HG02981 (cell line): ENCODE data around the gene TPCN2.

Source experiments
- ATAC-seq: cut with Tn5 transposase; IDR thresholded peaks from one replicate; pipeline ENCODE4 v1.9.1; 2021; ENCODE audit warnings: mild to moderate bottlenecking, moderate library complexity; ENCODE audit not compliant: unreplicated experiment

Gene TPCN2

DNA sequence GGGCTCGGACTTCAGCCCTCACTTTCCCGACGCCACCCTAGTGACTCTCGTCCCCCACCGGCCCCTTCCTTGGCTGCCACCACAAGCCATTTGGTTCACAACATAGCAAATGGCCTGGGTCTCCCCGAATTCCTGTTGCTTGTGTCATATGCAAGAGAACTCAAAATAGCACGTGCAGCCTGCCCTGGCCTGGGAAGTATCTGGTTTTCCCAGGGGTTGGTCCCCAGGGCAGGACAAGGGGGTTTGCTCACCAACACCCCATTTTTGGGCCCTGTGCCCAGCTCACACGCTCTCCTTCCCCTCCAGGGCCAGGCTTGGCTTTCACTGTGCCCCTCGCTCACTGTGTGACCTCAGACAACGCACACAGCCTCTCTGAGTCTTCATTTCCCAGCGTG, 12.8 kb upstream of the TPCN2 start:
- no peak for ATAC-seq

DNA sequence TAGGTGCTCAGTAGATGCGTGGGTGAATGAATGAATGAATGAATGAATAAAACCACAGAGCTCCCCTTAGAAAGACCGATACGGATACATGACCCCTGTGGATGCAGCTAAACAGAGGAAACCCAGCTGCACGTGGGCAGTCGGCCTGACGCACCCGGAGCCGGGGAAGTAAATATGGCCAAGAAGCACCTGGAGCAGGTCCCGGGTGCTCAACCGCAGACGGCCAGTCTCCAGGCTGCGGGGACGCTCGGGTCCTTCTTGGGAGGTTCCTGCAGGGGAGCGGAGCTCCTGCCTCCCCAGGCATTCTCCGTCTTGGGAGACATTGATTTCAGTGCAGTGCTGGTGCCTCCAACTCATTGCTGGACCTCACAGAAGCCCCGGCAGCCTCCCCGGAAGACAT, 11.7 kb upstream of the TPCN2 start:
- no peak for ATAC-seq

DNA sequence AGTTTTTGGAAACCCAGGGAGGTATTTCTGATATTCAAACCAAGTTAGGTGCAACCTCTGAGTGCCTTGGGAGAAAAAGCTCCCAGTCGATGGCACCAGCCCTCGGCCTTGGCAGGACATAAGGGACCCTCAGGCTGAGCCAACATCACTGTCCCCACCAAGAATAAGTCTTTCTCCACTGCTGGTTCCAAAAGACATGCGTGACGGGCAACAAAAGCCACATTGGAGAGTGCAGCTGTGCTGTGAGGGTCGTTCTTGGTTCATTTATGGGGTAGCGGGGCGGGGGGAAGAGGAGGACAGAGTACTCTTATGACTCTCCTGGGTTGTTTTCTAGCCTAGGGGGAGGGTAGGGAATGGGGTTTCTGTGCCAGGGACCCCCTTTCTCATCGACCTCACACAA, 11.2 kb upstream of the TPCN2 start:
- ATAC-seq = no peak

DNA sequence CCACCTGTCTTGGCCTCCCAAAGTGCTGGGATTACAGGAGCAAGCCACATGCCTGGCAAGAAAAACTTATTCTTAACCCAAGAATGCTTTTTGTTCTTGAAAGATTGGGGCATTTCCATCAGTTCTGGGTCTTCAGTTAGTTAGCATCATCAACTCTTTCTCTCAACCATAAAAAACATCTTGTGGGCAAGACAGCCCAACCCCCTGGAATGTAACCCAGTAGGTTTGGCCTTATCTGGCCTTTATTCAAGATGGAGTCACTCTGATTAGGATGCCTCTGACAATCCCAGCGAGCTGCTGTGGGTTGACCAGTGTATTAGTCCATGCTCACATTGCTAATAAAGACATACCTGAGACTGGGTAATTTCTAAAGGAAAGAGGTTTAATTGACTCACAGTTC, 9.2 kb upstream of the TPCN2 start:
- ATAC-seq = no peak

DNA sequence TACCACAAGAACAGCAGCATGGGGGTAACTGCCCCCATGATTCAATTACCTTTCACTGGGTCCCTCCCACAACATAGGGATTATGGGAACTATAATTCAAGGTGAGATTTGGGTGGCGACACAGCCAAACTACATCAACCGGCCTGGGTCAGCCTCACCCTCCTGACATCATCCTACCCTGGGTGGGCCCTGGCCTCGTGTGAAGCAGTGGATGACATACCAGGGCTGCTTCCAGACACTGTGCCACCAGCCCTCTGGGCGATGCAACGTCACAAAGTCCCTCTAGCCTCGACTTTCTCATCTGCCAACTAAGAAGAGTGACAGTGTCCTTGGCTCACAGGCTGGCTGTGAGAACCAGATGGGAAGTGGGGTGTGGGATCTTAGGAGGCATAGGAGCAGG, 8.7 kb upstream of the TPCN2 start:
- no peak for ATAC-seq

DNA sequence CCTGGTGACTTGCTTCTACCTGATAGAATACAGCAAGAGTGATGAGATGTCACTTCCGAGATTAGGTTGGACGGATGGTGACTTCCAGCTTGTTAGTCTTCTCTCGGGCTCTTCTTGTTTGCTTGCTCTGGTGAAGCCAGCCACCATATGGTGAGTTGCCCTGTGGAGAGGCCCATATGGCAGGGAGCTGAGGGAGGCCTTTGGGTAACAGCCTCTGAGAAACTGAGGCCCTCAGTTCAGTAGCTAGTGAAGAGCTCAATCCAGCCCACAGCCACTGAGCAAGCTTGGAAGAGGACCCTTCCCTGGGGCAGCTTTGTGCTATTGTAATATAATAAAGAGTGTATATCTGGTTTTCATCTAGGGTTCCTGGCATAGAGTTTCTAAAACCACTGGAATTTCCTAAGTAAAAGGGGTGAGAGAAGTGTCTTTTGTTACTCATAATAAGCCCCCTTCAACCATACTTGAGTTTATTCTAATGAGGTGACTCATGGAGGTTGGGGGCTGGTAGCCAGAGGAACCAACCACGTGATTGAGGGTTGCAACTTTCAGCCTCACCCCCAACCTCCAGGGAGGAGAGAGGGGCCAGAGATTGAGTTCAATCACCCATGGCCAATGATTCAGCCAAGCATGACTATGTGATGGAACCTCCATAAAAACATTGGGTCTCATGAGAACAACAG, 8.0 kb upstream of the TPCN2 start:
- no peak for ATAC-seq

DNA sequence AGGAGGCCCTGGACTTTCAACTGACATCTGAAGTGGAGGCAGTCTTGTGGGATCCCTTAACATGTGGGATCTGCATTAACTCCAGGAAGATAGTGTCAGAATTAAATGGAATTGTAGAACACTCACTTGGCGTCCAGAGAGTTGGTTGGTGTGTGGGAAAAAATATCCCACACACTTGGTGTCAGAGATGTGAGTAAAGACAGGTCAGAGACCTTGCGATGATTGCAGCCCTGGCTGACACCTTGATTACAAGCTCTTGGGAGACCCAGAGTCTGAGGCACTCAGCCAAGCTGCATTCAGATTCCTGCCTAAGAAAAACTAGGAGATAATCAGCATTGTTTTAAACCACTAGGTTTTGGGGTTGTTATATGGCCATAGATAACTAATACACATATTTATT, 7.2 kb upstream of the TPCN2 start:
- ATAC-seq = no peak

DNA sequence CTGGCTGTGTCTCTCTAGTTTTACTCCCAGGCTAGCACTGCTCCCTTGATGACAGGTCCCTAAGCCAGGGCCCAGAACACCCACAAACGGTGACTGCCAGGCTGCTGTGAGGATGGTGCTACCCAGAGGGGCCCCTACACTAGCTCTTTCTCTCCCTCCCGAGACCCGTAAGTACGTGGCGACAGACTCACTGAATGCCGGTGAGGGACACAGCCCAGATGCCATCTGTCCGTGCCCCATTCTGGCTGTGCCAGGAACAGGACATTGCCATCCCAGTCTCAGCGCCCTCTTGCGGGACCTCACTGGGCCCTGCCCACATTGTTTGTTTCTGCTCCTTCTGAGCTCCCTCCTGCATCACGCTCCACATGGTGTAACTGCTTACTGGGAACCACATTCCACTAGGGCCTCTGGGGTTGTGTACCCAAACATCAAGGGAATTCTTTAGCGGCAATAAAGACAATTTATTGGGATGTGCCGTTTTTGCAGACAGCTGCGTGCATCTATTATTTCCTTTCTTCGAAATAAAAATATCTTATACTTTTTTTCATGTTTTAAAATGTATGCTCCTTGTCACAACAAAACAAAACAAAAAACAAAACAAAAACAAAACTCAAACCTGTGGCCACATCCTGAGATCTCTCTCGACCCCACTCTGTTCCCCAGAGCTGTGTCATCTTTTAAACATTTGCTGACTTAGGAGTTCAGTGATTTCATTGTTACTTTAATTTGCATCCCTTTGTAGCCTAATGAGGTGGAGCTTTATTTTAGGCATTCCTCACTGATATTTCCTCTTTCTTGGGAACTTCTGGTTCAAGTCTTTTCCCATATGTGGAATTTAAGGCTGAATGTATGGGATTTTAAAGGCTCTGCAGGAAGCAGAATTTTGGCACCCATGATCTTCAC, 4.4 kb upstream of the TPCN2 start:
- no peak for ATAC-seq

DNA sequence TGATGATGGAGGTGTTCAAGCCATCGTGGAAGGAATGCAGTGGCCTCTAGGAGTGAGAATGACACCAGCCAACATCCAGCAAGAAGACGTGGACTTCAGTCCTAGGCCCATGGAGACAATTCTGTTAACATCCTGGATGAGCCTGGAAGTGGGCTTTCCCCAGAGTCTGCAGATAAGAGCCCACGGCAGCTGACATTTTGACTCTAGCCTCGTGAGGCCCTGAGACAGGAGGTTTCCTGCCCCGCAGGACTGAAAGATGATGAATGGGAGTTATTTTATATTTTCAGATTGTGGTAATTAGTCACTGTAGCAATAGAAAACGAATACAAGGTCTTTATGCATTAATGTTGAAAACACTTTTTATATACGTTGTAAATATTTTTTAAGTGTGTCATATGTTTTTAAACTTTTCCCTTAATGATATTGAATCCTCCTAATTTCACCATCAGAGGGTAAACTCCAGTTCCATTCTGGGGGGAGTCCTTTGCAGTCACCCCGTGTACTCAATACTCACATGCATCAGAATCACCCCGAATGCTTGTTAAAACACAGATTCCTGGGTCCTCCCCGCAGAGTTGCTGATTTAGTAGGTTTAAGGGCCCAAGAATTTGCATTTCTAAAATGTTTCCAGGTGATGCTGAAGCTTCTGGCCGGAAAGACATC, 570 bp upstream of the TPCN2 start:
- no peak for ATAC-seq

DNA sequence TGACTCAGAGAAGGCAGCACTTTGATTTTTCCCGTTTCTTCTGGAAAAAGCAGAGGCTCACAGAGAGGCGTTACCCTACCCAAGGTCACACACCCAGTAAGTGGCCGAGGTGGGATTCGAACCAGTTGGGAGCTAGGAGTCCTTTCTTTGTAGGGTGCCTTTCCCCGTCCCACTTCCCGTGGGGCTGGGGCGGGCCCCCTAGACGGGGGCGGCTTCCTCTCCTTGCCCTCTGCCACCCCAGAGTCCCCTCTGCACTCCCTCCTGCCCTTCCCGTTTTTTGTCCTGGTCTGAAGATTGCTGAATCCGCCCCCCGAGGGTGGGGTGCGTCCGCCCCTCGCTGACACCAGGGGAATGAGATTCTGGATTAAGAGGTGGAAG, 747 bp downstream of the TPCN2 start:
- no peak for ATAC-seq

DNA sequence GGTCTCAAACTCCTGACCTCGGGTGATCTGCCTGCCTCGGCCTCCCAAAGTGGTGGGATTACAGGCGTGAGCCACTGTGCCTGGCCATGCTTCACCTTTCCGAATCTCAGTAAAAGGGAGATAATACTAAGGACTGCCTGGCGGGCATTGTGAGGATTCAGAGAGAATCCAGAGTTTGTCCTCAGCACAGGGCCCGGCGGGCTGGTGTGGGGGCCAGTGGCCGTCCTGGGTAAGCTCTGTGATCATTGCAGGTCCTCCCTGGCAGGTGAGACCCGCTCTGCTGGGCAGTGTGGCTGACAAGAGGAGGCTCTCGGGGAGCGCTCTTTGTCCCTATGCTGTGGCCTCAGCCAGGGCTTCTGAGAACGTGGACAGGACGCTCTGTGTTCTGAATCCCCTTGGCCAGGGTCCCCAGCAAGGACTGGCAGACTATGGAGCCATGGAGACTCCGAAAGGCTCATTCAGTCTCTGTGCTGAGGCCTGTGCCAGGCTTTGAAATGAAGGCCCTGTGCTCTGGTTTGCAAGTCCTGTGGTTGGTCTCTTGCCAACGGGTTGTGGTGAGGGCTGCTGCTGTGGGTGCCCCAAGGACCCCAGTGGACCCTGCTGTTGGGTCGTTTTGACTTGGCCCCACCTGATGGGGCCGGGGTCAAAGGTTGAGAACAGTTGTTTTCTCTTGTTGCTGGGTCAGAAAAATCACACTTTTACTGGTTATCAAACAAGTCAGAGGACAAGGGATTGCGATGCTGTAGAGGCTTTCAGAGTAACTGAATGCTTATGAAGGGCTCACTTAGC, 2.1 kb downstream of the TPCN2 start:
- ATAC-seq = no peak

DNA sequence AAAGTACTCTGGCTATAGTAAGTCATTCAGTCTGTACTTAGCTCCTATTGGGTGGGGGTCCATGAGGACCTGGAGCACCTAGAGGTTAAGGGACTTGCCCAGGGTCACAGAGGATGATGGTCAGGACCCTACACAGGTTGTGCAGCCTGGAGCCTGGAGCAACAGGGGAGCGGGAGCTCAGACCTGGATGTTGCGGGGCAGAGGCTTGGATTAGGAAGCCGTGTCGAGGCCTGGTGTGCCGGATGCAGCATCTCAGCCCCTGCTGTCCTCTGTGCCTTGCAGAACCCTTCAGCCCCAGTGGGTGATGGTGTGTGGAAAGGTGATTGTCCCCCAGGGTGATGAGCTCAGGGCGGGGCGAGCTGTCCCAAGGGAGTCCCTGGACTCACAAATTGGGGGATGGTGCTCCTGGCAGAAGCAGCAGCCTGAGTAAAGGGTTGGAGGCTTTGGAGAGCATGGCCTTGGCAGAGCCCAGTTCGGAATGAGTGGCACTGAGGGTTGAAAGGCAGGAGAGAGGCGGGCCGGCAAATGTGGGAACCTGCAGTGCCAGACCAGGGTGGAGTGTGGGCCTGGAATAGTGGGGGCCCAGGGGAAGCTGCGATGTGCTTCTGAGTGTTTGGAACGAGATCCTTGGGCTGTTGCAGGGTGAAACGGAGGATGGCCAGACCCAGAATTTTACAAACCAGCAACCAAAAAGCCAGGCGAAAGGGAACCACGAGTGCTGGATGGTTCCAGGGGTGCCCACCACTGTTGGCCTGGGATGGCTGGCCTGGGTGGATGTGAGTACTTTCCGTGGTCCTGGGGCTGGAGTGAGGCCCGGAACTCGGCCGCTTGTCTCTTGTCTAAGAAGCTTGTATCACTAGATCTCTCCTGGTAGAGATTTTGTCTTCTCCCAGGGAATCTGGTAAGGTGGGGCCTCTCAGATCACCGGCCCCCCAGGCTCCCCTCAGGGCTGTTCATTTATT, 2.9 kb downstream of the TPCN2 start:
- no peak for ATAC-seq

DNA sequence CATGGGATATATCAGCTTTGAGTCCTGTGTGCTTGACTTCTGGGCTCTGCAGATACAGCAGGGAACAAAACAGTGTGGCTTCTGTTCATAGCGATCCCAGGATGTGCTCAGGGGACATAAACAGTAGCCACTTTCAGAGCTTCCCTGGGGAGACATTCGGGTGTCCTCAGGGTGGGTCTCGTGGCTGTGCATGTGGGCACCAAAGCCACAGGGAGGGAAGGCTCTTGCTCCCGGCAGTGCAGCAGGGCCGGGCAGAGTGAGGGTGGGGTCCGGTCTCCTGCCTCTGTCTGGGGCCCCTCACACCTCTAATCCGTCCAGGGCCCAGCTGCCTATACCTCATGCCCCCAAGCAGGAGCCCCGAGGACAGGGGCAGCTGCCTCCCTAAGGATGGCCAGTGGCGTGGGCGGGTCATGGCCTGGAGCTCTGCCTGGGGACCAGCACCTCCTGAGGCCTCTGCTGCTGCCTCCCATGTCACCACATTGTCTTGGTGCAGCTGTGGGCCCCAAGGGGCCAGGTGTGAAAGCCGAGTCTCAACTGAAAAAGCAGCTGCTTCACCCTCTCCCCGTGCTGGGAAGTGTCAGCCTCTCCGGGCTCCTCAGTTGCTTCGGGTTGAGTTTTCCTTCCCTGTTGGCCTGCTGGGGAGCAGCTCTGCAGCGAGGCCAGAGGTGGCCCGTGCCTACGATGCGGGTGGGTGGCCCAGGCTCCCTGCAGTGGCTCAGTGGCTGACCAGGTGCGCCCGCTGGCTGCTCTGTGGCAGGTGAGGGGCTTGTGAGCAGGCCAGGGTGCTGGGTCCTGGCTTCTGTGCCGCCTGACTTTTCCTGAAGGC, 3.8 kb downstream of the TPCN2 start:
- ATAC-seq = no peak

DNA sequence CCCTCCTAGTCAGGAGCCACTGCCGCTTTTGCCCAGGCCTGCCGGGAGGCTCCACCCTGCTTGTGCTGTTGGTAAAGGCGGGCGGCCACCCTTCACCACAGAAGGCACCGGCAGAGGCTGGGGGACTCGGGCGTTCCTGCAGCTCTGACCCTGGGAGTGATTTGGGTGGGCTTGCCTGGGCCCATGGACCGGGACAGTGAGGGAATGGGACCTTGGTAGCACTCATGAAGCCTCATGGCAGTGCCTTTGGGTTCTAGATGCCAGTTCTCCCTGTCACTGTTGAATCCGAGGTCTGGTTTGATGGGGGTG, 4.4 kb downstream of the TPCN2 start:
- ATAC-seq = no peak

DNA sequence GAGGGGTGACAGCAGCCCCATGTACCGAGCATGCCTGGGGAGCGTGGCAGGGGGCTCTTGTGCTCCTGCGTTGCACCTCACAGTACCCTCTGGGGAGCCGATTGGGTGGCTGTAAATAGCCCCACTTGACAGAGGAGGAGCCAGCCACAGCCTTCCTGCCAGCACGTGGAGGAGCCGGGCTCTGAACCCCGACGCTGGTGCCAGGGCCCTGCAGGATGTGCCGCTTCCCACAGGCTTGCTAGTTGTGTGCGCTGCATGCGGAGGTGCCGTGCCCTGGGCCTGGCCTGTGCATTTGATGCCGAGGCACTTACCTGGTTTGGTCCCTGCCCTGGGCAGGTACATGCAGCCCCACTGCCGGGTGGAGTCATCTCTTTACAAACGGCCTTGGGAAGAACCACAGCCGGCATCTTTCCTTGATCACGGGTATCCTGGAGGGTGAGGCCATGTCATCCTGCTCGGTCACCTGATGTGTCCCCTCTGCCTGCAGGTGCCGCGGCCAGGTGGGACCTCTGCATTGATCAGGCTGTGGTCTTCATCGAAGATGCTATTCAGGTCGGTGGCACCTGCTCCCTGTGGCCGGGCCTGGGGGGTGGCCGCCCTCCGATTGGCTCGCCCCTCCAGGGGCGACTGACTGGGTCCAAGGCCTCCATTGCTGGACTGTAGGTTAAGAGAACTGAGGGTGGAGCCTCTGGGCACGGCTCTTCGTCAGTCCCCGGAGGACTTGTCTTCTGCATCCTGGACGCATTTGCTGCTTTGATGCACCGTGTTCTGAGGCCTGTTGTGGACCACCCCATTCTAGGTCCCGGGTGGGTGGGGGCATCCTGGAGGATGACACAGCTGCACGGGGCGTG, 5.0 kb downstream of the TPCN2 start:
- ATAC-seq = no peak

DNA sequence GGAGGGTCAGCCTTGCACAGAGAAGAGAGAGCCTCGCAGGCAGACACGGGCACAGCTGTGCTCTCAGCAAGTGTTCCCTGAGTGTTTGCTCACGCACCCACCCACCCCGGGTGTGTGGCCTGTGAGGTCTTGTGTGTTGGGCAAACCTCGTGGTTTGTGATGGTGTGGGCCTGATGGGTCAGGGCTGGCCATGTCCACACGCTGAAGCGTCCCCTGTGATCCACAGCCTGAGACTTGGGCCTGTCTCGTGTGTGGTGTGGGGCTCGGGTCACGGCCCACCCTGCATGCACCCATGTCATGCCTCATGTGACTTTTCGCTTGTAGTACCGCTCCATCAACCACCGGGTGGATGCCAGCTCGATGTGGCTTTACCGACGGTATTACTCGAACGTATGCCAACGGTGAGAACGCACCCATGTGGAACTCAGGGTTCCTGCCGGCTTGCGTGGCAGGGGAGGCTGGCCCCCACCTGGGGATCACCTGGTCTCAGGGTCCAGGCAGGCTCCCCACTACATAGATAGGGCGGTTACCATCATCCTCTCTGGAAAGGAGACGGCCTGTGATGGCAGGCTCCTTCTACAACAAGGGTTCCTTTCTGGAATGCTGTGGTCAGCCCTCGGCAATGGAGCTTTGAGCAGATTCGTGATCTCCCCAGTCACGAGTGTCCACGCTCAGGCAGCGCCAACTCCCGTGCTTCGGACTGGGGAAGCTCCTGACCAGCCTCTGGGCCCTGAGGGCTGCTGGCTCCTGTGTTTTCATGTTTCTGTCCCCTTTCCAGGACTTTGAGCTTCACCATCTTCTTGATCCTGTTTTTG, 5.9 kb downstream of the TPCN2 start:
- ATAC-seq = no peak

DNA sequence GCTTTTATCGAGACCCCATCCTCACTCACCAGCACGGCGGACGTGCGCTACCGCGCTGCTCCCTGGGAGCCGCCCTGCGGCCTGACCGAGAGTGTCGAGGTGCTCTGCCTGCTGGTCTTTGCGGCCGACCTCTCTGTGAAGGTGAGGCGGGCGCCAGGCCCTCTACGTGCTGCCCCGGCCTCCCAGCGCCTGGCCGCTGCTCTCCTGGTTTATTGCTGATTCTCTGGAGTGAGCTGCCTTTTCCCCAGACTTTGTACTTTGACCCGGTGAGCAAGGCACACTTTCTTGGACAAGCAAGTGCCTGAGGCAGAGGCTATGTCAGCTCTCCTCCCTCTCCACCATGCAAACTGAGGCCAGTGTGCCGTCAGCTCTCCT, 6.5 kb downstream of the TPCN2 start:
- no peak for ATAC-seq
